Stromal cell of bone marrow (primary cell): Measurements from ENCODE around the gene SLF1.
A peak's percentile ranks its signal among the peaks of the same experiment; 100 is the strongest.
"Not testable (repeated sequence)": the region's sequence is repeated elsewhere in the genome, so short reads cannot be mapped to it uniquely, and the experiment has no call there.

Experiments
- DNase-seq: peaks from one replicate; pipeline ENCODE4 v3.0.0-alpha.2; 2012; ENCODE audit warnings: low read depth

The SLF1 gene

DNA sequence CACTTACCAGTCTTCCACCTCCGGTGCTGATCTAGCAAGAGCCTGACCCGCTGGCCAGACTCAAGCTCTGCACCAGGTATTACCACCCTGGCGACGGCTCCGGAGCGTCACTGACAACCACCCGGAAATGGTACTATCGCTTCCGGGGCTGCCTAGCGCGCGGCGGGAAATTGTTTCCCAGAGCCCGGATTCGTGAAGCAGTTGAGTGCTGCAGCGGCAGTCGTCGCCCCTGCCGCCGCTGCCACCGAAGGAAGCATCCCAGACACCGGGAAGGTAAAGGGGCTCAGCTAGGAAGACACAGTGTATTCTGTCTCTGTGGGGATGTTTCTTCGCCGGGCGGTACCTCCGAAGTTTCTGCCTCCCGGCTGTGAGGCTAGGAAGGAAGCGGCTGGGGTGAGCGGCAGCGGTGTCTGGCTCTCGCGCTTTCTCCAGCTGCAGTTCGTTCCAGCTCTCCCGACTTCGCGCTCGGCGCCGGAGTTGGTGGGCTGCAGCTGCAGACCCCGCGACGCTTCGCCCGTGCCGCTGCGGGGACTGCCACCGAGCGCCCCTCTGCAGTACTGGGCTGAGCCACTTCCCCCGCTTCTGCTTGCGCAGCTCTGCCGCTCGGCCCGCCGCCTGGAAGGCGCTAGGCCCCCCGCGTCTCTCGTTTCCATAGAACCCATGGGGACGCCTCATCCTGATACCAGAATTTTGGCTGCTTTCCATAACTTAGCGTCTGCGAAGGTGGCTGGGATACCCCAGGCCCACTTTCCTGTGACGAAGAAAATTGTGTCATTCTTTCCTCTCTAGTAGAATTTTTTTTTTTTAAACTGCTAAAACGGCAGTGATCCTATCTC, at the start of gene SLF1, which contains the start of gene KIAA0825:
SLF1 (plus strand) TSS at position 177 of the 836 bp plus-strand sequence. CDS start 10,142 bp downstream, outside the sequence.
KIAA0825 (minus strand) TSS at position 112 of the 836 bp plus-strand sequence. CDS start 81,478 bp downstream, outside the sequence.
- DNase-seq = peak; percentile 81

DNA sequence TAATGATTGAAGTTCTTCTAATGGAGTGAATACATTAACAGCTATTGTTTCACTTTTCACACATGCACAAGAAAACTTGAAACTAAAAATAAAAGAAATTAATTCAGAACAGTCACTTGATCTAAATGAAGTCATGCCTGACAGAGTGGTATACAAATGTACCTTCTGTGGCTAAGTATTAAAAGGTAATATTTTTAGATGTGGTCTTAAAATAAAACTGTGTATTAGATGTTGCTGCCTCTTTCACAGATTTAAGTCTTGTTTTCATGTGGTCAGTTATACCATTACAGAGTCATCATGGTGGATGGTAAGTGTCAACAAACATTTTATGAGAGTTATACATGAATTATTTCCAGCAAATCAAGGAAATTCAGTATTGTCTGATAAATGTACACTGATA, 47.1 kb upstream of the SLF1 start:
- no peak for DNase-seq

DNA sequence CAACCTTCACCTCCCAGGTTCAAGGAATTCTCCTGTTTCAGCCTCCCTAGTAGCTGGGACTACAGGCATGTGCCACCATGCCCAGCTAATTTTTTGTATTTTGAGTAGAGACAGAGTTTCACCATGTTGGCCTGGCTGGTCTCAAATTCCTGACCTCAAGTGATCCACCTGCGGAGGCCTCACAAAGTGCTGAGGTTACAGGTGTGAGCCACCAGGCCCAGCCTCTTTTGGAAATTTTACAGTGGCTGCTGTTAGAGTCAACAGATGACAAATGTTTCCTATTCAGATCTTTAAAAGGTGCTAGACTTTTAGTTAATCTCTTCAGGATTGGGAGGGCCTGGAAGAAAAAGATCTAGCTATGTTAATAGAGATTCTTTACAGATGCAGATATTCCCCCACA, 45.1 kb upstream of the SLF1 start:
- not testable (repeated sequence) for DNase-seq

DNA sequence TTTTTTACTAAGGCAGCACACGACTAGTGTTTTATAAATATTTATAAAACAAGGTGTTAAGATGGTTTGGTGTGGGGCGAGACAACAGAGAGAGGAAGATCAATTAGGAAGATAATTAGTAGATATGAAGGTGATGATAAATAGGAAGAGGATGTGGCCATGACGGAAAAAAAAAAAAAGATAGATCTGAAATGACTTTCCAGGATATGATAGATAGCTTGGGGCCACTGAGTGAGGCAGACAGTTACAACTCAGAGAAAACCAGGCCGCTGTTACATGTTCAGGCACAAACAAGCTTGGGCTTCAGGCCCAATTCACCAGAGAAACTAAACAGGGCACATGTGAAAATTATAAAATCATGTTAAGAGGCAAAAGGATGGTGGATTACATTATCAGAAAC, 43.3 kb upstream of the SLF1 start:
- DNase-seq = no peak

DNA sequence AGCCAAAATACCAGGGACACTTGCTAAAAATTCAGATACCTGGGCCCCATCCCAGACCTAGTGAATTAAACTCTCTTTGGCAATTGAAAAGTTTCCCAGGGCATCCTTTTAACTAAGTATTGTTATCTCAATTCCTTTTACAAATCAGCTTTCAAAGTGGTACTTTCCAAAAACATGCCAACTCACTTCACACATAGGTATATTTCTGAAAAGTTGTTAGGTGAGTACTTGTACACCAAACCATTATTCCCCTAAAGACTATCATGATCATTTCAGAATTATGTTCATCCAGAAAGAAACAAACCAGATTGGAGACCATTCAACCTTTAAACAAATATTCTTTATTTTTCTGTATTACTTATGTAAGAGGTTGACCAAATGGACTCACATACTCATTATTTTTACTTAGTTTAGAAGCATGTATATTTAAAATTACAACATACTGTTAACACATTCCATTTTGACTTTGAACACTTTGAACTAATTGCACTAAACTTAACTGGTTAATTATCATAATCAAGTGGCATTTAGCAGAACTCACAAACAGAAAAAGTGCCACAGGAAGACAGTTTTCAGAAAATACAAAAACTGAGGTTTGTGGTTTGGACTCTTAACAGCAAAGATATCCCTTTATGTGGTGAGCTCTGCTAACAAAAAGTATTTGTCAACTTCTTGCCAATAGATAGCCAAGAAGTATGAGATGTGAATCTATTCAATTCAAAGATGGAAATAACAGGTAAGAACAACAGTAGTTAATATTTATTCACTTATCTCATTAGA, 40.8 kb upstream of the SLF1 start:
- no peak for DNase-seq

DNA sequence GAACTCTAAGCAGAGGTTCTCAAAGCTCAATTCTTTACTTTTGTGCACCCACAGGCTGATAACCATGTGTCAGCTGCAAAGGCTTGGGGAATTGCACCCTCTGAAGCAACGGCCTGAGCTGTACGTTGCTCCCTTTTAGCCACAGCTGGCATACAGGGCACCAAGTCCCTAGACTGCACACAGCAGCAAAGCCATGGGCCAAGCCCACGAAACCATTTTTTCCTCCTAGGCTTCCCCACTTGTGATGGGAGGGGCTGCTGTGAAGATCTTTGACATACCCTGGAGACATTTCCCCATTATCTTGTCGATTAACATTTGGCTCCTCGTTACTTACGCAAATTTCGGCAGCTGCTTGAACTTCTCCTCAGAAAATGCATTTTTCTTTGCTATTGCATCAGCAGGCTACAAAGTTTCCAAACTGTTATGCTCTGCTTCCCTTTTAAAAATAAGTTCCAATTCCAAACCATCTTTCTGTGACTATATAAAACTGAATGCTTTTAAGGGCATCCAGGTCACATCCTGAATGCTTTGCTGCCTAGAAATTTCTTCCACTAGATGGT, 23.1 kb upstream of the SLF1 start:
- no peak for DNase-seq

DNA sequence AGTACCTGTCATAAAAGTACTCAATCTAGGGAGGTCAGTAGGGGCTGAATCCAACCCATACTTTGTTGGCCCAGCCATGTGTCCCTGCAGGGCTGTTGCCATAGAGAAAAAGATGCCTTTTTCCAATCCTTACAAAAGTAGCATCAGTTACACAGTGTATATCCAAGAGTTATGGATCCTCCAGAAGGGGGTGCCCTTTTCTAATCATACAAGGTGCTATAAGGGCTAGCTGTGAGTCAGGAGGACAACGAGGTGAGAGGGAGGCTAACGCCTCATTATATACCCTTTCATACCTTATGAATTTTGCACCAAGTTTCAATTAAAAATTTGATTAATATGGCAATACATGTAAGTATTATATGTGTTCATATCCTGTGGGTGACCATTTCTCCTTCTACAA, 4.9 kb upstream of the SLF1 start:
- DNase-seq = no peak

DNA sequence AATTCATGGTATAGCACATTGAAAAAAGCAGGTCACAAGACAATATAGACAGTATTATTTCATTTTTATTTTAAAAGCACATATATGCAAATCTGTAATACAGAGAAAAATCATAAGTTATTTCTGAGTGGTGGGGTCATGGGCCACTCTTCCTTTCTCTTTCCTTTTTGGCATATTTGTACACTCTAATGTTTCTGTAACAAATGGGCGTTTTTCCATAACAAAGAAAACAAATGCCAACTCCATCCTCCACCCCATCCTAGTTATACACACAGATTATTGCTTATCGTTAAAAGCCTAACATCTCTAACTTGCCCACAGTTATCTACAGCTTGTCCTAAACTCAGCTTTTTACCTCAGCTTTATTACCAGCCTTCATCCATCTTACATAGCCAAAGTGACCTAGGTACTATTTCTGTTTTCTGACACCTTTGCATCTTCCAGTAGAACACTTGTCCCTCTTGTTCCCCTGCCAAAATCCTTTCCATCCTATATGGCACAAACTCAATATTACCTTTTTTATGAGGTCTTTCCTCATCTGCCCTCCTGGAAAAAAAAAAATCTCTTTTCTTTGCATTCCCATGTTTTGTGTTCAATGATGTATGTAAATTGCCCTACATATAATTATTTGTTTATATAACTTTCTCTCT, 4.2 kb upstream of the SLF1 start:
- no peak for DNase-seq

DNA sequence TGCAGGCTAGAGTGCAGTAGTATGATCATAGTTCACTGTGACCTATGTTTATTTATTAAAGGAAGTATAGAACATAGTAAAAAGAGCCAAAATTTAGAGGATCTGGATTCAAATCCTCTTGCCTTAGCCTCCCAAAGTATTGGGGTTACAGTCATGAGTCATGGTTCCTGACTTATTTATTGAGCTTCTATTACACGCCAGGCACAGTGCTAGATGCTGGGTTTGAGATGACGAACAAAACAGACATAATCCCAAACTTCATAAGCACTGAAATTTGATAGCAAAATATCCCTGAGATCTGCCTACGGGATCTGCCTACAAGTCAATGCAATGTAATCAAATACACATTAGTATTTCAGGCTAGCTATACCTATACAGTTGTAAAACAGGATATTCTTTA, 2.6 kb upstream of the SLF1 start:
- DNase-seq = no peak

DNA sequence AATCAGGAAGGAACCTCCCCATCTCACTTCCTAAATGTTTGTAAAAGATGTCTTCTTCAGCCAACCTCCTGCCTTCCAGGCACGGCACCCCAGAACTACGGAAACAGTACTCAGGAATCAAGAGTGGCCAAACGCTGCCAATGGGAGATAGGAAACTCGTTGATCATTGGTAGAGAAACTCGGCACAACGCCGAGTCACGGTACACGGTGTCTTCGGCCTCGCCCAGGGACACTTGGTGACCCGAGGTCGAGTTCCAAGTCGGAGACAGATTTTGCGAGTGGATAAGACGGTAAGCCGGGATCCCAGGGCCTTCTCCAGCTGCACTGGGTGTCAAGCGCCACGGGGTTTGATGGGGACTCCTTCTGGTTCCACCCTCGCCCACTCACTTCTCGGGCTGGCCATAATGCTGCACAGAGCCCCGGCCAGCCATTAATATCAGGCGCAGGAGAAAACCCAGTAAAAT, 408 bp upstream of the SLF1 start:
- peak; percentile 43 for DNase-seq

DNA sequence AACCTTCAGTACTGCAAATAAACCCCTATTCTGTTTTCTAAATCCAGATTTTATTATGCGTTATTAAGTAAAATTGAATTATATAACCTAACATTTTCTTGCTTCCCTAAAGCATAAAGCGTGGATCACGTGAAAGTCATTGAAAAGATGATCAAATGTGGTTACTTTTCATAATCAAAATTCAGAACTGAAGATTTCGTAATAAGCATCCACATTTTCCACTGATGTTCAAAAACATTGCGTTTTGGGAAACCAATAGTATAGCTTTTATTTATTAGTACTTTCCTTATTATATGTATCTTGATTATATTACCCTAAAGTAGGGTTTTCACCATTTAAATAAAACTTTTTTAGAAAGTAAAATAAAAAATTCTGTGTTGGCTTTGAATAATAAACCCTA, 1.8 kb downstream of the SLF1 start:
- no peak for DNase-seq

DNA sequence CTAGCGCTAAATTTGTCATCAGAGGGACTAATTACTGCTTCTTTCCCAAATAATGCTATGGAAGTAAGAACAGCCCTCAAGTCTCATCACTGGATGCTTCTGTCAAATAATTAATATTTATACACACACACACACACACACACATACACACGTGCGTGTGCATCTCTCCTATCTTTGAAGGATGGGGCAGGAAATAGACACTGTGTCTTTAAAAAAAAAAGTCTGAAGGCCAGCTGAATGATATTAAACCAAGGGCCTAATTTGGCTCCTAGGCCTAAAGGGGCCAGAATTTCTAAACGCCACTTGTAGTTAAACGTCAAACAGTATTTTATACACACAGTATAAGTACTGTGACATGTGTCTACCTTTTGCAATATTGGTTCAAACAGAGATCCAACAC, 3.3 kb downstream of the SLF1 start:
- no peak for DNase-seq

DNA sequence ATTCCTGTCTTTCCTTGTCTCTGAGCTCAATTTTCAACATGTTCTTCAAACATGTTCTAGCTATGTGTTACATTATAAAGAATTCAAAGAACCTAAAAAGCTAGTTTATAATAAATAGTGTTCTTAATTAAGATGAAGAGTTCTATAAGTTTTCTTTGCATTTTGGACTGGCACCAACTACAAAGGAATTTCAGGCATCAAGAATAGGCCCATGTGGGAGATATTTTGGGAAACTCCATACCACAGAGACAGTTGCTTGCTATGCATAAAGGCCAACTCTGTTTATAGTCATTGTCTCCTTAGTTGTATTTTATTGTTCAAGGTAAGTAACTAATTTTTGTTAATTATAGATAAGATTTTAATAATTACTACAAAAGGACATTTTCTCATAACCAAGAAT, 4.5 kb downstream of the SLF1 start:
- no peak for DNase-seq

DNA sequence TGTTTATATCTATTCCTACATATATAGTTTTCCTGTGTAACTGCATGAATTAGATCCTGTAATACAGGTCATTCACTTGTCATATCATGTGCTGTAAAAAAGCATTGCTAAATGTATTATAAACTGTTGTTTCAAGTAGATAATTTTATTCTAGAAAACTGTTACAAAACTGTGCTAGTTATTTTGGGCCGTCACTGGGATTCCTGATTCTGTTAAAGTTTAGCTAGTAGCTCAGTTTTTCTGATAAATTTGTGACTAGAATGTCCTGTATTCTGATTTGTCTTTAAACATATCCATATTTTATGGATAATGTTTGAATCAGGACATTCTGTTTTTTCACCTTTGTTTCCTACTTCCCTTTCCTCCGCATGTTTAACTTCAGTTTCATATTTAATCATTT, 5.4 kb downstream of the SLF1 start:
- DNase-seq = no peak

DNA sequence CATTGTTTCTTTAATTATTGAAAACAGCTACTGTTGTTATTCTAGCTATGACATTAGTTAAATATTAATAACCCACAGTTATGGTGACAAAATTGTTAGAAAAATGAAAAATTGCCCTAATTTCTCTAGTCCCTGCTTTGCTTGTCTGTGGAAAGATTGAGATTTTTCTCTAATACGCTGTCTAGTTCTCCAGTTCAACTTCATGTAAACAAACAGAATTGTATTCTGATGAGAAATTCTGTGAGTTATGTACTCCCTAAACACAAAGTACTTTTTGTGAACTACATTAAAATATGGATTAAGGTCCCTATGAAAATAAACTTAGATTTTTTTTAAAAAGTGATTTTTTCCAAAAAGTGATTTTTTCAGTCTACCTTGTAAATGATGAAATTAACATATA, 8.7 kb downstream of the SLF1 start:
- no peak for DNase-seq

DNA sequence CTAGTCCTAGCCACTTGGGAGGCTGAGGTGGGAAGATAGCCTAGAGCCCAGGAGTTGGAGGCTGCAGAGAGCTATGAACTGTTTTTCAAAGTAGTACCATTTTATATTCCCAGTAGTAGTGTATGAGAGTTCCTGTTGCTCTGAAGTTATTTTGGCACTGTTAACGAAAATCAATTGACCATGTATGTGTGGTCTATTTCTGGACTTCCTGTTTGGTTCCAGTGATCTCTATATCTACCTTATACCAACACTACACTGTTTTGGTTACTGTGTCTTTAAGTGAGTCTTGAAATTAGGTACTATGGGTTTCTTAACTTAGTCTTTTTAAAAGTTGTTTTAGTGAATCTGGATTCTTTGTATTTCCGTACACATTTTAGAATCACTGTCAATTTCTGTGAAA, 13.6 kb downstream of the SLF1 start:
- no peak for DNase-seq

DNA sequence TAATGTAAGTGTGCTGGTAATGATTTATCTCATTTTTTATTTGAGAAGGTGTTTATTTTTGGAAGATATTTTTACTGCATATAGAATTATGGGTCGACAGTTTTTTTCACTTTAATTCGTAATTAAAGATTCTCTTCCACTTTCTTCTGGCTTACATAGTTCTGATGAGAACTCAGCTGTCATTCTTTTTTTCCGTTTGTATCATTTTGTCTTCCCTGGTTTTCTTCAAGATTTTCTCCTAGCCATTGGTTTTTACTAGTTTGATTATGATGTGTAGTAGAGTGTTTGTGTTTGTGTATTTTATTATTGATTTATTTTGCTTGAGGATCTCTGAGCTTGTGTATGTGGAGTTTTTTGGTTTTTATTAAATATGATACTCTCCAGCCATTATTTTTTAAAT, 21.7 kb downstream of the SLF1 start:
- no peak for DNase-seq

DNA sequence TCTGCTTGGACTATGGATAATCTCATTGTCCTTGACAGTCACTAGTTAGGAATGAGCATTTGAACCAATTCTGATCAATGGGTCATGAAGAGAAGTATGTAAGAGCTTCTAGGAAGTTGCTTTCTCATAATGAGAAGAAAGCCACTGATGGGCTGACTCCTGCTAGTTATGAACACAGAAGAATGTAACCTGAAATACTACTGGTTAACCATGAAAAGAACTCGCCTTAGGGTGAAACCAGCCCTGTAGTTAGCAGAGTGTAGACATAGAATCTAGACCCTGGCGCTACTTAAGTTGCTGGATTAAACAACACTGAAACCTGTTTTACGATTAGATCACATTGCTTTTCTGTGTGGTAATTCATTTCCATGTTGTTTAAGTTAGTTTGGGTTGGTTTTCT, 26.6 kb downstream of the SLF1 start:
- DNase-seq = no peak

DNA sequence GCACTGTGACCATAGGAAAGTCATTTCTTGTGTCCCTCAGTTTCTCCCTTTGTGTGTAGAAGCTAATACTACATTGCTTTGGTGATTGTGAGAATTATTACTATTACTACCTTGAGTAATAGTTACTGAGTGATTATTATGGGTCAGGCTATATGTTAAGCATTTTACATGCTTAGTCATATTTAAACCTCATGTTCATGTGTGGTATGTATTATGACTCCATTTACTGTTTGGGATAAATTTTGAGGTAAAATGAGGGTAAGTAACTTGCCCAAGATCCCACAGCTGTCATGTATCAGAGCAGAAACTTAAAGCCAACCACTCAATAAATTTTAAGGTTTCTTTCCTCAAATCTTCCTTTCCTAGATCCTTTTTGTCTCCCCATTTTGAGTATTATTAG, 28.3 kb downstream of the SLF1 start:
- DNase-seq = no peak

DNA sequence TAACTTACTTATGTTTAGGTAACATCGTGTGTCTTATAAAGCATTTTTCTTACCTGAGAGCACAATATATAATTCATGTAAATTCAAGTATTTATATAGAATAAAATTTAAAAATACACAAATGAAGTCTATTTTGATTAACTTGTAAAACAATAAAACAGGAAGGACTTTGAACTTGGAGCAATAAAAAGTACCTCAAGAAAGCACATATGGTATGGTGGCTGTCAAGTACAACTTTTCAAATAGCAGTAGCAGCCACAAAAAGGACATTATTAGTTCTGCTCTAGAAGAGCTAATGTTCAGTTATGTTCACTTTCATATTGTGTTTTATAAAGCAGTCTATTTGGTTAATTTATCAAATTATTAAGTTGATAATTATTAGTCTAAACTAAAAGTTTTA, 31.4 kb downstream of the SLF1 start:
- DNase-seq = no peak

DNA sequence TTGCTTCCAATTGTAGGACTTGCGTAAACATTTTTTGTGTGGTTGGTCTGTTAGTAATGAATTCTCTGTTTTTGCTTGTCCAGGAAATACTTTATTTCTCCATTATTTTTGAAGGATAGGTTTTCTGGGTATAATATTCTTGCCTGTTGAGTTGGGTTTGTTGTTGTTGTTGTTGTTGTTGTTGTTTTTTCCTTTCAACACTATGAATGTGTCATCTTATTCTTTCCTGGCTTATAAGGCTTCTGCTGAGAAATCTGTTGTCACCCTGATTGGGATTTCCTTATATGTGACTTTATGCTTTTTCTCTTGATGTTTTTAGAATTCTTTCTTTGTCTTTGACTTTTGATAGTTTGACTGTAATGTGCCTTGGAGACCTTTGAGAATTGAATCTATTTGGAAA, 39.8 kb downstream of the SLF1 start:
- DNase-seq = no peak

DNA sequence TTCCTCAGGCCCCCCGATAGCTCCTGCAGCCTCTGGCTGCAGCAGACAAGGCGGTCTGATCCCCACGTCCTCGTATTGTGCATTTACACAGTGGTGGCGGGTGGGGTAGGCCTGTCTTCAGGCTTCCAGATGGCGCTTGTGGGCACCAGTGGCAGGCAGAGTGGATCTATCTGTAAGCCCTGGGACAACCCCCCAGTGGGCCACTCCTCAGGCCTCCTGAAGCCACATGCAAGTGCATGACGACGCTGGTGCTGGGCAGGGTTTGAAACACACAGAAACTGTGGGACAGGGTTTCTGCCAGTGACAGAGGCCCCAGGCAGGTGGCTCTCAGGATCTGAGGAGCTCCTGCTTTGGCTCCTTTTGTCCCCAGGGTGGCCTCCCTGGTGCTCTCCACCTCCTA, 42.0 kb downstream of the SLF1 start:
- no peak for DNase-seq
